Omental fat pad (tissue), 4 donors: ENCODE results near the gene NFKBIA. TPM values are rescaled to one million over a fixed set of nuclear protein-coding genes. Genes with fewer than 3 reads are reported as not detected.

Source experiments
- ATAC-seq: fragments of 150-250 bp; one replicate; pipeline ENCODE4 v1.9.1; 2016; ENCODE audit warnings: mild to moderate bottlenecking, moderate library complexity; ENCODE audit not compliant: low FRiP score
- DNase-seq: peaks from one replicate; pipeline ENCODE4 v3.0.0-alpha.2; 2019; ENCODE audit warnings: low spot score
- CTCF ChIP-seq, 3 donors: fragments of 450-650 bp; IDR thresholded peaks; one replicate each; pipeline ENCODE4 v1.5.1; 2016 to 2017; ENCODE audit warnings: antibody characterized with exemption in 3 of 3, mild to moderate bottlenecking in 3 of 3, moderate library complexity in 2 of 3
- total RNA-seq, 4 donors: library from RNA; depleted of rRNA; stranded (reverse); fragments of >200 nt; gene quantifications; one replicate each; pipeline ENCODE4 v1.1.0, GENCODE V29; 2016

NFKBIA gene
- total RNA-seq, 4 donors from 2014 or later, result 291 to 1,245 (median 645) TPM

GRCh38 chr14:35395283-35395682 is 9.3 kb downstream of the NFKBIA start:
- TF ChIP-seq CTCF (IDR thresholded peaks at IDR 0.05), result no peak
- ATAC-seq (no peak), DNase-seq (no peak)

- ATAC-seq (no peak), DNase-seq (no peak)
- no peak for TF ChIP-seq CTCF (IDR thresholded peaks at IDR 0.05)
Measured at GRCh38 chr14:35394326-35395013, 10.1 kb downstream of the NFKBIA start.

- ATAC-seq (no peak), DNase-seq (no peak)
- no peak for TF ChIP-seq CTCF (IDR thresholded peaks at IDR 0.05)
Measured at GRCh38 chr14:35393826-35394225, 10.7 kb downstream of the NFKBIA start.

GRCh38 chr14:35392103-35392502 is 12.4 kb downstream of the NFKBIA start:
- no peak for DNase-seq
- no peak for ATAC-seq
- TF ChIP-seq CTCF (IDR thresholded peaks at IDR 0.05), result no peak

GRCh38 chr14:35391388-35391710 is 13.2 kb downstream of the NFKBIA start:
- ATAC-seq (no peak), DNase-seq (no peak)
- no peak for TF ChIP-seq CTCF (IDR thresholded peaks at IDR 0.05)

GRCh38 chr14:35390577-35391387 is 13.8 kb downstream of the NFKBIA start:
- TF ChIP-seq CTCF (IDR thresholded peaks at IDR 0.05), result no peak
- DNase-seq (no peak), ATAC-seq (no peak)

- ATAC-seq, result no peak
- no peak for DNase-seq
- TF ChIP-seq CTCF (IDR thresholded peaks at IDR 0.05), result no peak
Measured at GRCh38 chr14:35389315-35389667, 15.3 kb downstream of the NFKBIA start.
